Smooth muscle cell (in vitro differentiated cells): ENCODE results near the gene KRTAP12-2. TPM values are rescaled to one million over a fixed set of nuclear protein-coding genes. Genes with fewer than 3 reads are reported as not detected.

Experiments used
- DNase-seq: peaks from one replicate; lab custom pipeline; 2025; ENCODE audit not compliant: unreplicated experiment; lab: John Stamatoyannopoulos, UW
- H2AFZ ChIP-seq: fragments of 200-600 bp; sonication (generic); 2 replicates; pipeline ENCODE4 v1.6.0; 2016; ENCODE audit warnings: antibody characterized with exemption, low read depth, mild to moderate bottlenecking
- H3F3A ChIP-seq: fragments of 200-600 bp; sonication (generic); 2 replicates; pipeline ENCODE4 v1.6.0; 2017; ENCODE audit warnings: antibody characterized with exemption, low read depth
- H3K27ac ChIP-seq: fragments of 200-600 bp; sonication (generic); 2 replicates; pipeline ENCODE4 v1.5.1; 2016; ENCODE audit warnings: low read depth, mild to moderate bottlenecking
- H3K27me3 ChIP-seq: fragments of 200-600 bp; sonication (generic); 2 replicates; pipeline ENCODE4 v1.6.1; 2016; ENCODE audit warnings: low read depth, mild to moderate bottlenecking
- H3K36me3 ChIP-seq: fragments of 200-600 bp; sonication (generic); 2 replicates; pipeline ENCODE4 v1.5.1; 2016; ENCODE audit warnings: low read depth
- H3K4me1 ChIP-seq: fragments of 200-600 bp; sonication (generic); 2 replicates; pipeline ENCODE4 v1.5.1; 2016; ENCODE audit warnings: low read depth
- H3K4me2 ChIP-seq: fragments of 200-600 bp; sonication (generic); 2 replicates; pipeline ENCODE4 v1.6.0; 2016; ENCODE audit warnings: mild to moderate bottlenecking
- H3K4me3 ChIP-seq: fragments of 200-600 bp; sonication (generic); 2 replicates; pipeline ENCODE4 v1.5.1; 2016; ENCODE audit warnings: mild to moderate bottlenecking
- H3K79me2 ChIP-seq: fragments of 200-600 bp; sonication (generic); 2 replicates; pipeline ENCODE4 v1.6.0; 2016; ENCODE audit warnings: low read depth, mild to moderate bottlenecking
- H3K9ac ChIP-seq: fragments of 200-600 bp; sonication (generic); 2 replicates; pipeline ENCODE4 v1.6.0; 2016; ENCODE audit warnings: low read depth
- H3K9me3 ChIP-seq: fragments of 200-600 bp; sonication (generic); replicated peaks from 2 replicates; pipeline ENCODE4 v1.5.1; 2016; ENCODE audit warnings: low read depth
- H4K20me1 ChIP-seq: fragments of 200-600 bp; sonication (generic); 2 replicates; pipeline ENCODE4 v1.6.0; 2016; ENCODE audit warnings: low read depth
- CTCF ChIP-seq: fragments of 200-600 bp; sonication (generic); IDR thresholded peaks from 2 replicates; pipeline ENCODE4 v1.5.1; 2017; ENCODE audit warnings: borderline replicate concordance, mild to moderate bottlenecking, antibody characterized with exemption; ENCODE audit not compliant: insufficient read depth, poor library complexity, severe bottlenecking
- WGBS: methylation state at CpG from one replicate; pipeline ENCODE4 v1.1.7; 2016; ENCODE audit warnings: low lambda C conversion rate; 5-methylcytosine and 5-hydroxymethylcytosine counted together
- polyA plus RNA-seq: library from polyadenylated mRNA; unstranded; fragments of >200 nt; fragmentation: Nextera tagmentation; extraction: Ambion mirVana; gene quantifications from 2 replicates; pipeline ENCODE4 v1.2.1, GENCODE V29; 2016
- total RNA-seq: library from RNA; depleted of rRNA; stranded (reverse); fragments of >200 nt; gene quantifications from 2 replicates; pipeline ENCODE4 v1.2.3, GENCODE V29; 2014

Gene KRTAP12-2
- total and polyA plus RNA-seq, 2 experiments from 2014 or later, result not detected

GRCh38 chr21:44681152-44681551 is 14.4 kb upstream of the KRTAP12-2 start:
- Histone ChIP-seq H2AFZ (no peak overlapping the region), H3K27me3 (no peaks in the 10 kb centered on the region), H3K4me3 (no peak overlapping the region), H3K4me2 (no peak overlapping the region), H3K9me3 (no peaks in the 10 kb centered on the region), H3K79me2 (no peaks in the 10 kb centered on the region), H3K9ac (no peak overlapping the region), H3K36me3 (no peaks in the 10 kb centered on the region), H4K20me1 (no peaks in the 10 kb centered on the region), H3K27ac (no peak overlapping the region), H3K4me1 (peaks cover 1% of the 10 kb centered on the region), H3F3A (no peaks in the 10 kb centered on the region)
- 83% methylated on average over 11 of the region's 11 CpGs for WGBS
- no peak for TF ChIP-seq CTCF
- no peak for DNase-seq

GRCh38 chr21:44677881-44678280 is 11.2 kb upstream of the KRTAP12-2 start:
- H3K9ac ChIP-seq, result no peak overlapping the region
- no peak for DNase-seq
- H2AFZ ChIP-seq, result no peak overlapping the region
- H3K4me3 ChIP-seq, result no peak overlapping the region
- no peaks in the 10 kb centered on the region for H3K4me1 ChIP-seq
- no peaks in the 10 kb centered on the region for H3K9me3 ChIP-seq
- no peak overlapping the region for H3K4me2 ChIP-seq
- no peak overlapping the region for H3K27ac ChIP-seq
- TF ChIP-seq CTCF, result no peak
- no peaks in the 10 kb centered on the region for H3F3A ChIP-seq
- 96% methylated on average over 13 of the region's 13 CpGs for WGBS
- H3K36me3 ChIP-seq, result no peaks in the 10 kb centered on the region
- H4K20me1 ChIP-seq, result no peaks in the 10 kb centered on the region
- H3K27me3 ChIP-seq, result no peaks in the 10 kb centered on the region
- H3K79me2 ChIP-seq, result no peaks in the 10 kb centered on the region

GRCh38 chr21:44671911-44672310 is 5.2 kb upstream of the KRTAP12-2 start:
- Histone ChIP-seq H3K27ac (no peak overlapping the region), H3F3A (no peaks in the 10 kb centered on the region), H4K20me1 (no peaks in the 10 kb centered on the region), H3K4me1 (no peaks in the 10 kb centered on the region), H3K4me2 (no peak overlapping the region), H3K9ac (no peak overlapping the region), H3K79me2 (no peaks in the 10 kb centered on the region), H3K27me3 (no peaks in the 10 kb centered on the region), H2AFZ (no peak overlapping the region), H3K4me3 (no peak overlapping the region), H3K36me3 (no peaks in the 10 kb centered on the region), H3K9me3 (no peaks in the 10 kb centered on the region)
- 88% methylated on average over 1 of the region's 1 CpG for WGBS
- TF ChIP-seq CTCF, result no peak
- DNase-seq, result no peak

- no peak overlapping the region for H3K27ac ChIP-seq
- no peak overlapping the region for H3K4me2 ChIP-seq
- H3F3A ChIP-seq, result no peaks in the 10 kb centered on the region
- H3K9me3 ChIP-seq, result no peaks in the 10 kb centered on the region
- no peaks in the 10 kb centered on the region for H3K36me3 ChIP-seq
- no peaks in the 10 kb centered on the region for H3K4me1 ChIP-seq
- DNase-seq, result no peak
- H2AFZ ChIP-seq, result no peak overlapping the region
- H3K27me3 ChIP-seq, result no peaks in the 10 kb centered on the region
- no peak overlapping the region for H3K4me3 ChIP-seq
- 90% methylated on average over 3 of the region's 3 CpGs for WGBS
- no peak for TF ChIP-seq CTCF
- no peaks in the 10 kb centered on the region for H3K79me2 ChIP-seq
- H4K20me1 ChIP-seq, result no peaks in the 10 kb centered on the region
- H3K9ac ChIP-seq, result no peak overlapping the region
These were observed 4.1 kb upstream of the KRTAP12-2 start for GRCh38 chr21:44670642-44671432.
